Urinary bladder (tissue), 4 donors: ENCODE results near the gene SRPK2. TPM values are rescaled to one million over a fixed set of nuclear protein-coding genes. Genes with fewer than 3 reads are reported as not detected.
"Not testable (repeated sequence)": the region's sequence is repeated elsewhere in the genome, so short reads cannot be mapped to it uniquely, and the experiment has no call there.

Source experiments
- DNase-seq: peaks from one replicate; pipeline ENCODE4 v3.0.0-alpha.2; 2015; ENCODE audit errors: extremely low spot score
- H3K27ac ChIP-seq: one replicate; pipeline ENCODE4 v1.5.1; 2013; ENCODE audit warnings: low read depth, mild to moderate bottlenecking, moderate library complexity
- H3K36me3 ChIP-seq: one replicate; pipeline ENCODE4 v1.6.1; 2013; ENCODE audit warnings: mild to moderate bottlenecking, moderate library complexity; ENCODE audit not compliant: insufficient read depth
- H3K4me1 ChIP-seq: one replicate; pipeline ENCODE4 v1.6.1; 2013; ENCODE audit warnings: mild to moderate bottlenecking, moderate library complexity; ENCODE audit not compliant: insufficient read depth
- H3K4me3 ChIP-seq: one replicate; pipeline ENCODE4 v1.5.1; 2013; ENCODE audit warnings: low read depth, low read length
- WGBS: extraction: QIAGEN DNeasy Blood & Tissue Kit; methylation state at CpG from one replicate; pipeline ENCODE4 v1.1.7; 2013; 5-methylcytosine and 5-hydroxymethylcytosine counted together
- polyA plus RNA-seq: library from polyadenylated mRNA; stranded (reverse); fragments of 200-250 nt; gene quantifications from one replicate; pipeline ENCODE4 v1.2.3, GENCODE V29; 2013
- total RNA-seq: library from RNA; depleted of rRNA; stranded (reverse); fragments of >200 nt; gene quantifications from one replicate; pipeline ENCODE4 v1.2.3, GENCODE V29; 2014
- donor health status: healthy with polysubstance abuse.
- donor health status: healthy.

The SRPK2 gene
- total and polyA plus RNA-seq, 2 donors = 21.7 to 116 TPM

- Histone ChIP-seq H3K36me3 (no peaks in the 10 kb centered on the region), H3K4me1 (no peaks in the 10 kb centered on the region), H3K4me3 (no peak overlapping the region), H3K27ac (no peak overlapping the region)
- no peak for DNase-seq
- 81% methylated on average over 3 of the region's 3 CpGs for WGBS
These were observed 10.5 kb upstream of the SRPK2 start for GRCh38 chr7:105399043-105399725.

GRCh38 chr7:105396566-105396965, 7.8 kb upstream of the SRPK2 start:
- H3K4me1 ChIP-seq = no peaks in the 10 kb centered on the region
- H3K4me3 ChIP-seq = no peak overlapping the region
- DNase-seq = no peak
- 84% methylated on average over 3 of the region's 3 CpGs for WGBS
- no peak overlapping the region for H3K27ac ChIP-seq
- no peaks in the 10 kb centered on the region for H3K36me3 ChIP-seq

- Histone ChIP-seq H3K4me1 (no peaks in the 10 kb centered on the region), H3K27ac (no peak overlapping the region), H3K36me3 (no peaks in the 10 kb centered on the region), H3K4me3 (no peak overlapping the region)
- 93% methylated on average over 5 of the region's 5 CpGs for WGBS
- no peak for DNase-seq
These were observed 2.7 kb upstream of the SRPK2 start for GRCh38 chr7:105391429-105391828.

- Histone ChIP-seq H3K27ac (no peak overlapping the region), H3K4me1 (no peaks in the 10 kb centered on the region), H3K4me3 (no peak overlapping the region), H3K36me3 (no peaks in the 10 kb centered on the region)
- WGBS = 80% methylated on average over 1 of the region's 1 CpG
- DNase-seq = no peak
These were observed 1.2 kb upstream of the SRPK2 start for GRCh38 chr7:105389889-105390288.

- 5% methylated on average over 45 of the region's 45 CpGs for WGBS
- DNase-seq = no peak
- H3K4me1 ChIP-seq = no peaks in the 10 kb centered on the region
- H3K4me3 ChIP-seq = peak overlapping the region; percentile 99
- H3K27ac ChIP-seq = peak overlapping the region; percentile 51
- no peaks in the 10 kb centered on the region for H3K36me3 ChIP-seq
These were observed 448 bp upstream of the SRPK2 start for GRCh38 chr7:105389088-105389650.

- no peak for DNase-seq
- H3K4me1 ChIP-seq = no peaks in the 10 kb centered on the region
- WGBS = 1% methylated on average over 76 of the region's 76 CpGs
- no peak overlapping the region for H3K27ac ChIP-seq
- H3K4me3 ChIP-seq = peak overlapping the region; percentile 99
- H3K36me3 ChIP-seq = no peaks in the 10 kb centered on the region
These were observed 989 bp downstream of the SRPK2 start for GRCh38 chr7:105387508-105388355.

- Histone ChIP-seq H3K36me3 (no peaks in the 10 kb centered on the region), H3K4me1 (no peaks in the 10 kb centered on the region), H3K4me3 (no peak overlapping the region), H3K27ac (no peak overlapping the region)
- DNase-seq = no peak
- 78% methylated on average over 3 of the region's 3 CpGs for WGBS
These were observed 10.8 kb downstream of the SRPK2 start for GRCh38 chr7:105377903-105378302.

- H3K4me3 ChIP-seq = no peak overlapping the region
- no peak for DNase-seq
- no peak overlapping the region for H3K27ac ChIP-seq
- H3K4me1 ChIP-seq = no peaks in the 10 kb centered on the region
- H3K36me3 ChIP-seq = no peaks in the 10 kb centered on the region
- 75% methylated on average over 4 of the region's 4 CpGs for WGBS
These were observed 11.7 kb downstream of the SRPK2 start for GRCh38 chr7:105376908-105377533.

- DNase-seq = no peak
- Histone ChIP-seq H3K4me1 (no peaks in the 10 kb centered on the region), H3K4me3 (no peak overlapping the region), H3K27ac (no peak overlapping the region), H3K36me3 (no peaks in the 10 kb centered on the region)
- 61% methylated on average over 3 of the region's 3 CpGs for WGBS
These were observed 18.8 kb downstream of the SRPK2 start for GRCh38 chr7:105369944-105370343.

GRCh38 chr7:105367458-105367857, 21.3 kb downstream of the SRPK2 start:
- WGBS = 85% methylated on average over 2 of the region's 2 CpGs
- H3K36me3 ChIP-seq = no peaks in the 10 kb centered on the region

GRCh38 chr7:105365541-105366534, 22.9 kb downstream of the SRPK2 start:
- H3K4me3 ChIP-seq = no peak overlapping the region
- H3K36me3 ChIP-seq = no peaks in the 10 kb centered on the region
- no peak overlapping the region for H3K27ac ChIP-seq
- DNase-seq = no peak
- H3K4me1 ChIP-seq = no peaks in the 10 kb centered on the region
- 94% methylated on average over 25 of the region's 25 CpGs for WGBS

More at GRCh38 chr7:105367458-105367857, 21.3 kb downstream of the SRPK2 start:
- Histone ChIP-seq H3K27ac (no peak overlapping the region), H3K4me3 (no peak overlapping the region), H3K4me1 (no peaks in the 10 kb centered on the region)
- DNase-seq = no peak

- 96% methylated on average over 3 of the region's 3 CpGs for WGBS
- DNase-seq = no peak
- Histone ChIP-seq H3K36me3 (no peaks in the 10 kb centered on the region), H3K27ac (no peak overlapping the region), H3K4me3 (no peak overlapping the region), H3K4me1 (no peaks in the 10 kb centered on the region)
These were observed 24.0 kb downstream of the SRPK2 start for GRCh38 chr7:105364684-105365083.

GRCh38 chr7:105363657-105364056, 25.1 kb downstream of the SRPK2 start:
- not testable (repeated sequence) for H3K27ac ChIP-seq, H3K4me1 ChIP-seq, DNase-seq, H3K36me3 ChIP-seq, H3K4me3 ChIP-seq
- WGBS = 97% methylated on average over 6 of the region's 6 CpGs
